GM15510 (cell line): Measurements from ENCODE around the gene THRB.

ENCODE experiments used
- POLR2A ChIP-seq: IDR thresholded peaks from 3 replicates; pipeline ENCODE4 v1.6.1; 2011; ENCODE audit warnings: borderline replicate concordance; ENCODE audit not compliant: insufficient read length; ENCODE audit errors: extremely low read depth

The THRB gene

GRCh38 chr3:24447836-24448235, 46.8 kb downstream of the THRB start:
- TF ChIP-seq POLR2A = no peak

GRCh38 chr3:24446032-24446431, 48.6 kb downstream of the THRB start:
- no peak for TF ChIP-seq POLR2A

GRCh38 chr3:24443476-24443875, 51.2 kb downstream of the THRB start:
- no peak for TF ChIP-seq POLR2A

GRCh38 chr3:24440760-24441464, 53.7 kb downstream of the THRB start:
- no peak for TF ChIP-seq POLR2A

- no peak for TF ChIP-seq POLR2A
Observed at GRCh38 chr3:24439021-24439420, 55.6 kb downstream of the THRB start.

GRCh38 chr3:24437326-24437725, 57.3 kb downstream of the THRB start:
- no peak for TF ChIP-seq POLR2A

GRCh38 chr3:24435584-24435983, 59.1 kb downstream of the THRB start:
- TF ChIP-seq POLR2A = no peak

GRCh38 chr3:24434651-24435050, 60.0 kb downstream of the THRB start:
- TF ChIP-seq POLR2A = no peak

- no peak for TF ChIP-seq POLR2A
Observed at GRCh38 chr3:24433838-24434591, 60.6 kb downstream of the THRB start.

- no peak for TF ChIP-seq POLR2A
Observed at GRCh38 chr3:24432989-24433388, 61.7 kb downstream of the THRB start.

- TF ChIP-seq POLR2A = no peak
Observed at GRCh38 chr3:24428481-24428880, 66.2 kb downstream of the THRB start.

GRCh38 chr3:24426896-24427295, 67.8 kb downstream of the THRB start:
- TF ChIP-seq POLR2A = no peak

- no peak for TF ChIP-seq POLR2A
Observed at GRCh38 chr3:24420224-24420623, 74.4 kb downstream of the THRB start.

- TF ChIP-seq POLR2A = no peak
Observed at GRCh38 chr3:24419067-24419791, 75.4 kb downstream of the THRB start.

GRCh38 chr3:24417730-24418129, 76.9 kb downstream of the THRB start:
- TF ChIP-seq POLR2A = no peak
